ENCODE data around the gene SLC29A1.

SLC29A1 gene

DNA sequence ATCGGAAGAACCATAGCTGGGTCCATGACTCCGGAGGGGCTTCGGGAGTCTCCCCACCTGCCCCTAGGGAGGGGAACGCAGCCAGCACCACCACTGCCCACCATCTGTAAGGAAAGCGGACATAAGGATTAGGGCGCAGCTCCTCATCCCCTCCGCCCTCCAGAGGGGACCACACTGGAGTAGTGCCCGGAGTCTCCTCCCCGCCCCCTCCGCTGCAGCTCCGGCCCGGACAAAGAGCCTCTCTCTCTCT, 33.3 kb downstream of the SLC29A1 start:
- no peak for DNase-seq

DNA sequence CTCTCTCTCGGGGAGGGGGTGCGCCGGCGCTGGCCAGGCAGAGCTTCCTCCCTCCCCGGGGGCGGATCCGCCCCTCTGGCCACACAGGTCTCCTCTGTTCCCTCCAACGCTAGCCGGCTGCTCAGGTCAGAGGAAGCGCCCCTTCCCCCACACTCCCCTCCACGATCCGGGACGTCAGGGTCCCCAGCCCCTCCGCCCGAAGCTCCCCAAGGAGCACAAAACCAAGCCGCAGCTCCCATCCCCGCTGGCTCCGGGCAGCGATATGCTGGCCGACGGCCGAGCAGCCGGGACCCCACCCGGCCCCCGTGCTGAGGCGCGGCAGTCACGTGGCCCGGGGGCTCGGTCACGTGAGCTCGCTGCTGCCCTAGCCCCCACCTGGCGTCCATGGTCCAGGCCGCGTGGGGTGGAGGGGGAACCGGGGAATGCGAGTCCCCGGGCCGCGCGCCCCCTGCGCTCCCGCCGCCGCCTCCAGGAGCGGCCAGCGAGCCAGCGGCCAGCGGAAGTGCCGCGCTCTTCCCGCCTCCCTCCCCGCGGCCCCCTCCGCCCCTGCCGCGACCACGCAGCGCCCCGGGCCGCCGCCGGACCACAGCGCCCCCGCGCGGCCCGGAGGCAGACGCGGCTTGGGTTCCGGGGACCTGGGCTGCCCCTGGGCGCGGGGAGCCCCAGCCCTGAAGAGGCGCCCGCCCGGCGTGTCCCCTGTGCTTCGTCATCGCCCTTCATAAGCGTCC, 33.8 kb downstream of the SLC29A1 start, which contains the start of gene SLC35B2:
TSS of gene SLC35B2 (minus strand) at position 504 of the 728 bp plus-strand sequence. CDS start at position 386, 118 bp downstream.
- peak; percentile 58 for DNase-seq

- peak; percentile 58 for DNase-seq
Measured at GRCh38 chr6:44257753-44258324, 34.4 kb downstream of the SLC29A1 start.

DNA sequence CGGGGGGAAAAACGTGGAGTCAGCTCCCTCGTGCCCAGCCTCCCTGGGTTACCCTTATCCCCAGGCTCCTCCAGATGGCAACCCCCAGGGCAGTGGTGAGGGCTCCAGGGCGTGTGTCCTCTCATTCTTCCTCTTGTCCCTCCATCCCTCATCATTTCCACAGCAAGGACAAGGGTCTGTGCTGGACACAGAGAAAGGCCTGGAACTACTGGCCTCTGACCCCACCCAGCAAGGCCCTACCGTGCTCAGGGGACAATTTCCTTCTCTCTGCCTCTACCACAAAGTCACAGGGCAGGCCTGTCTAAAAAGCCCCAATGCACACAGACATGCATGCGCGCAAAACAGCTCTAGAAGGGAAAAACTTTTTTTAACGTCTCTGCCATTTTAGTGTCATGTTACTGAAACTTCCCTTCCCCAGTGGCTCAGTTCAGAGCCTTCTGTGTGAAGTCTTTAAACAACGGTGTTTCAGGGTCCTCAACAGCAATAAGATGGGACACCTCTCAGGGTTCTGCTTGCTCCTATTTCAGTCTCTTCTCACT, 35.0 kb downstream of the SLC29A1 start:
- DNase-seq = no peak

DNA sequence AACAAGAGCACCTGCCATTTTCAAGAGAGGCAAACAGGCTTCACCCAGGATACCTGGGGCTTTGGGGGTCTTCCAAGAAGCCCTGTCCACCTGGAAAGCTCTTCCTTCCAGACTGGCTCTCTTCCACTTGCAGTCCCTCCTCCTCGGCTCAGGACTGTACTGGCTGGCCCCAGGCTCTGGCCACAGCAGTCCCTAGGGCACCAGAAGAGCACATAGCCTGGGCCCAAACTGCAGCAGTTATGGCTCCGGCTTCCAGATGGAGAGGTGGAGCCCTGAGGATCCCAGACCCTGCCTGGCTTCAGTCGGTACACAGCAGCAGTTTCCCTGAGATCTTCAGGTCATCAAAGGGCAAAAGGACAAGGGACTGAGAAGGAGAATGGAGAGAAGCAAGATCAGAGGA, 35.5 kb downstream of the SLC29A1 start:
- DNase-seq = no peak

- DNase-seq = no peak
Measured at GRCh38 chr6:44260011-44260410, 36.6 kb downstream of the SLC29A1 start.

DNA sequence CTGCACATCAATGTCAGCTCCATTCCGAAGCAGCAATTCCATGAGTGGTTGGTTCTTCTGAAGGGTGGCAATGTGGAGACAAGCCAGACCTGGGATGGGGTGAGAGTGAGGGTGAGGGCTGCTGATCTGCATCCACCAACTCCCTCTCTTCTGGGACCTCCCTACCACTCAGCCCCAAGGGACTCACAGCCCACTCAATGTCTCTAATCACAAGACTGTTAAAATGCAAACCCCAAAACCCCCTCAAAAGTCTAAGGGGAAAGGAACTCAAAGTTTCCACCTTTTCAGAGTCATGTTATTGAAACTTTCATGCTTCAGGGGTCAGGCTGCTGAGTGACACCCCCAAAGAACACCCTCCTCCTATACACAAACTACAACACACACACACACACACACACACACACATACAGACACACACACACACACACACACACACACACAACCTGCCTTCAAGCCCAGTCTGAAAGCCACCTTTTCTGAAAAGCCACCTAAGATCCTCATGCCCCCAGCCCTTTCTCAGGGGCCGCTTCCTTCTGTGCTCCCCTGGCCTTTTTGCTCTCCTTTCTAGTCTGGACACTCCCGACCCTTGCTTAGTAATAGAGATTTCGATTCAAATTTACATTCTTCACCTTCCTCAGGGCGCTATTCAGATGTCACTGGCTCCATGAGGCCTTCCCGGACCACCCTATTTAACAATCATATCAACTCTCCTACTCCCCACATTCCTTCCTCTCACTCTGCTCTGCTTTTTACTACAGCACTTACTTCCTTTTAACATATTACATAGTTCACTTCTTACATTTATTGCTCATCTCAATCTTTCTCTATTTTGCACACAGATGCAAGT, 37.3 kb downstream of the SLC29A1 start:
- DNase-seq = no peak

DNA sequence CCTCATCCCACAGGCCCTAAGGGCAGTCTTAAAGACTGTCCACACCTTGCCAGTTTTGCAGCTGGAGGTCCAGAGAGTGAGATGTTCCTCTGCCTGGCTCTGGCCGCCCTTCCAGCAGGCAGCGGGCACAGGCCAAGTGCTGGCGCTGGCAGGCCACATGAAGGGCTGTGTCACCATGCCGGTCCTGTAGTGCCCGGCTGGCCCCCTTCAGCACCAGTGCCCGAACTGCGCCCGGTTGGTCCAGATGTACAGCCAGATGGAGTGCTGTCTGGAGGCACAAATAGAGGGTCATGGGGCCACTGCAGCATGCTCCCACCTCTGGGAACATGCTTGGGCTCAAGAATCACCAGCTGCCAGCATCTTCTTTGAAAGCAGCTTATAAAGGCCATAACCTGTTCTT, 38.2 kb downstream of the SLC29A1 start:
- no peak for DNase-seq

DNA sequence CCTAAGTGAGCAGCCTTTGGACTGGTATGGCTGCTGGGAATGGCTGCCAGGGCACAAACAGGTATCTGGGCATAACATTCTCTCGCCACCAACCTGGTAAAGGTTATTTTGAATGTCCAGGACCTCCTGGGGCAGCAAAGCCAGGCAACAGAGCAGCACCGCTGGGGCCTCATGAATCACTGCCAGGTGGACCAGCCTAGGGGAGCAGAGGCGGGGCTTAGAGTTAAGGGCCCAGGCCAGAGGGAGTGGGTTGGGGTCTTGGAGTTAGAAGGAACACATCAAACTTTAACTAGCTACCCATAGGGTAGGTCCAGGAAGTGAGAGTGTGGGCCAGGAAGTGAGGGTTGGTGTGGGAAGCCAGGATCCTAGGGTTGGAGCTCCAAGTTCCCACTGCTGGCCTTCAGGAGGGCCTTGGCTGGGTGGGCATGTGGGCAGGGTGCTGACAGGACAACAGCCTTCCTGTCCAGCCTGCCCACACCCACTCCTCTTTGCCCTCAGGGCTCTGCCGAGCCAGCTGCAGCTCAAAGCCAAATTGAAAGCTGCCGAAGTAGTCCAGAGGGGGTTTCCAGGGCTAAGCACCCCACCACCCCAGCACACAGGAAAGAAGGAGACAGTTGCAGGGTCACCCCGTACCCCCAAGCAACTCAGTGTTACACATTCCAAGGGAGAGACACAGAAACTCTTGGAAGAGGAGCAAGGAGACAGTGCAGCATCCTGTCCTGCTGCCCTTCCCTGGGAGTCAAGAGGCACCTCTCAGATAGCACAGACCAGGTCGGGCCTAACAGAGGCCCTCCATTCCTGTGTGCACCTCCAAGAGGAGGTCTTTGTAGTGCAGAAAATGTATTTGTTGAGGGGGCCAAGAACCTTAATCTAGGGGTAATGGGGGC, 39.3 kb downstream of the SLC29A1 start:
- no peak for DNase-seq

- DNase-seq = peak; percentile 41
Measured at GRCh38 chr6:44263354-44264100, 40.1 kb downstream of the SLC29A1 start.

DNA sequence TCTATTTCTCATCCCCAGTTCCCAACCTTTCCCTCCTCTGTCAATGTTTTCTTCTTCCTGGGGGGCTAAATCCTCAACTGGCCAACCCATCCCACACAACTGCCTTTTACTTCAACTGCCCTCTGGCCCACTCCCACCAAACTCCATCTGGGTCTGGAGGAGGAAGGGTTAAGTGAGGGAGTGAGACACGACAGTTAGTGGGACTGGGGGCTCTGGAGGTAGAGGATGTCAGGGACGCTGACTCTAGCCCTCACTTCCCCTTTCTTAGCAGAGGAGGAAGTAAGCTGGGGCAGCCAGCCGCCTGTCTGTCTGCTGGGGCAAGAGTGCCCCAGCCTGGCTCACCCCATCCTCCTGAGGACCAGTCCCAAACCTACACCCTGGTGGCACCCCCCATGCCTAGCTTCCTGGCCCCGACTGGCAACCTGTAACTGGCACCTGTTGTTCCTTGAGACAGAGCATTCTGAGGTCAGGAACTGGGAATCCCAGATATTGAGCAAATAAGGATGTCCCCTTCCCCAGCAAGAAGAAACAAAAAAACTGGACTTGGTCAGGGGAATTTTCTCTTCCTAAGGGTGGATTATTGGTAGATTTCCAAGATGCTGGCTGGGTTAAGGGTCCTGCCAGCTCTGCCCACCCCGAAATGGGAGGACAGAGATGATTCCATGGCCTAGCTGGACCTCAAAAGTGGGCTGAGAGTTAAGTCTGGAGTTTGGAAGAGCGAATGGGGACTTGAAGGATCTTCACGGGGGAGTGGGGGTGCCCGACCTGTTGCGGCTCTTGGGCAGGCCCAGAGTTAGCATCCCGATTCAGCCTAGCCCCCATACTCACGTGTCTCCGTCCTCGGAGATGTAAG, 41.0 kb downstream of the SLC29A1 start:
- DNase-seq = peak; percentile 88

- DNase-seq = peak; percentile 85
Measured at GRCh38 chr6:44265007-44265721, 41.8 kb downstream of the SLC29A1 start, which contains the start of gene NFKBIE. Gene NFKBIE, minus strand, starts transcription at chr6:44265551. Its CDS starts 205 bp downstream, at chr6:44265346.

DNA sequence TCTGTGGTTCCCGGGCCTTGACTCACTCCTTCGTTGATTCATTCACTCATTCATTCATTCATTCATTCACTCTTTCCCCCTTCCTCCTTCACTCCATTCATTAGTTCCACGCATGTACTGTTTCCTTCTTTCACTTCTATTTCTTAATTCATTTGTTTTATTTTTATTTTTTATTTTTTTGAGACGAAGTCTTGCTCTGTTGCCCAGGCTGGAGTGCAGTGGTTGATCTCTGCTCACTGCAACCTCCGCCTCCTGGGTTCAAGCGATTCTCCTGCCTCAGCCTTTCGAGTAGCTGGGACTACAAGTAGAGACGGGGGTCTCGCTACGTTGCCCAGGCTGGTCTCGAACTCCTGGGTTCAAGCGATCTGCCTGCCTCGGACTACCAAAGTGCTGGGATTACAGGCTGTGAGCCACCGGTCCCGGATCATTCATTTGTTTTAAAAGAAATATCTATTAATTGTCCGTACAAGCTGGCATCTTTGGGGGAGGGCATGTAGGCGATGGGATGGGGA, 42.4 kb downstream of the SLC29A1 start:
- DNase-seq = no peak

- DNase-seq = peak; percentile 23
Measured at GRCh38 chr6:44266347-44266746, 43.0 kb downstream of the SLC29A1 start.

DNA sequence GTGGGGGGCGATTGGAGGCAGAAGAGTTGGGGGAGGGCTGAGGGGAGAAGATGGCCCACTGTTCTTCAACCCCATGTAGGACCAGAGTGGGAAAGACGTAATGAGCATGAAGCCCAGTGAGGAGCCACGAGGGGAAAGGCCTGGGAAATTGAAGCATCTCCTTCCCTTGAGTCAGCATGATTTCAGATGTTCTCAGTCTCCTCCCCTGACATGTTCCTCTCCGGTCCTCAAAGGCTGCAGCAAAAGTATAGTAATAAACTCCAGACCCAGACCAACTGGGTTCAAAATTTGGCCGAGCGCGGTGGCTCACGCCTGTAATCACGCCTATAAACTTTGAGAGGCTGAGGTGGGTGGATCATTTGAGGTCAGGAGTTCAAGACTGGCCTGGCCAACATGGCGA, 43.9 kb downstream of the SLC29A1 start:
- DNase-seq = no peak

DNA sequence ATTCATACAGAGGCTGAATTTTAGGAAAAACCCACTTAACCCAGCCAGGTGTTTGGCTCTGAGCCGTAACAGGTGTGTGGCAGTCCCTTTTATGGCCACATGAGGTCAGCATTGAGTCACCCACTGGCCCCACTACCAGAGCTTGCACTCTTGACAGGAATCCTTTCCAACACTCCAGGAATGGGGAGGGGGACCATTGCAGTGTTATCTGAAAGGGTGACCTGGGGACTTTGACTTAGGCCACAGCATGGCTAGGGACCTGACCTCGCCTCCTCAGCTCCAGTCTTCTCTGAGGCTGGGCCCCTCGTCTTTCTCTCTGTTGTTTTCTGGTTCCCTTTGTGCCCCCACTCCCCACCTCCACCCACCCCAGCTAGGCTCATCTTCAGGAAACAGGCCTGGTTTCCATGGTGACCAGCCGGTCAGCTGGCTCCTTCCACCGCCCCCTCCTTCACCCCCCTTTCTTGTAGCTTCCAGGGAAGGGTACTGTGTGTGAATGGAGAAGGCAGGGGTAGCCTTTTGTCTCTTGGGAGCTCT, 44.8 kb downstream of the SLC29A1 start:
- no peak for DNase-seq

- no peak for DNase-seq
Measured at GRCh38 chr6:44269178-44269920, 46.0 kb downstream of the SLC29A1 start.

DNA sequence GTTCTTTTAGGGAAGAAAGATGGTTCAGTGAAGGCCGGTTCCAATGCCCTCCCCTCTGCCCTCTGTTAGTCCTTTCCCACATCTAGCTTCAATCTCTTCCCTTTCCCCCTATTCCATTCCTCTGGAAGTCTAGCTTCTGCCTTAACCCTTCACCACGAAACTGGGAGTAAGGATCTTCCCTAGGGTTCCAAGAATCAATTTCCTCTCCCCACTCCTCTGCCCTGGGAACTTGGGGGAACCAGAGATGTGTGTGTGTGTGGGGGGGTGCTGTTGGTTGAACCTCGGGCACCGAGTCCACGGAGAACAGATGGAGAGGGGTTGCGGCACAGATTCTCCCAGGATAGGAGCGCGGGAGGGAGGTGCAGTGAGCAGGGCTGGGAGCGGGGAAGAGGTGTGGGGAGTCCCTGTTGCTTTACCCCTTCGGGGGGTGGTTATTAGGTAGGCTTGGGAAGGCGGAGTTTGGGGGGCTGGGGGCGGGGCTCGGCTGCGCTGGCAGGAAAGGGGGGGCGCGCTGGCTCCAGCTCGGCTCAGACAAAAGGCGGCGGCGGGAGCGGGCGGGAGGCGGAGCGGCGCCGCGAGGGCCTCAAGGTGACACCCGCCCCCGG, 46.6 kb downstream of the SLC29A1 start, which contains the start of gene TMEM151B:
TSS of gene TMEM151B (plus strand) at position 530 of the 605 bp plus-strand sequence. CDS start 293 bp downstream, outside the sequence.
- DNase-seq = no peak
